ENCODE measurements around the gene PDLIM5. TPM values are rescaled to one million over a fixed set of nuclear protein-coding genes. Genes with fewer than 3 reads are reported as not detected.

Gene PDLIM5
- 130 TPM for total RNA-seq

GRCh38 chr4:94451695-94452475 lies at the start of gene PDLIM5:
Gene PDLIM5, plus strand, starts transcription at chr4:94451942. Its CDS starts 3,347 bp downstream, at chr4:94455289.

Other genes with a start within 250 kb of the PDLIM5 start
- 43.8 TPM for gene SMARCAD1, start 244.1 kb upstream of the PDLIM5 start, total RNA-seq
- gene HPGDS, start 109.1 kb upstream of the PDLIM5 start, total RNA-seq, result 5.1 TPM

Measured in metanephros (tissue), 1 donor.